Epithelial cell of prostate (primary cell): ENCODE measurements around the gene ZMAT5.

Source experiments
- DNase-seq: peaks from one replicate; pipeline ENCODE4 v3.0.0-alpha.2; 2011; ENCODE audit warnings: low read depth, low spot score
- H3K27ac ChIP-seq: fragments of 450-650 bp; 2 replicates; pipeline ENCODE4 v1.5.1; 2017; ENCODE audit warnings: mild to moderate bottlenecking

Gene ZMAT5

GRCh38 chr22:29697853-29698598 lies 68.8 kb downstream of the ZMAT5 start:
- no peak for DNase-seq
- no peak overlapping the region for H3K27ac ChIP-seq

- DNase-seq, result no peak
- H3K27ac ChIP-seq, result no peak overlapping the region
Measured at GRCh38 chr22:29695129-29695926, 71.5 kb downstream of the ZMAT5 start.

- H3K27ac ChIP-seq, result no peak overlapping the region
- DNase-seq, result no peak
Measured at GRCh38 chr22:29693671-29694070, 73.1 kb downstream of the ZMAT5 start.

GRCh38 chr22:29693161-29693560 lies 73.6 kb downstream of the ZMAT5 start:
- H3K27ac ChIP-seq, result no peak overlapping the region
- DNase-seq, result no peak

- H3K27ac ChIP-seq, result no peak overlapping the region
- DNase-seq, result no peak
Measured at GRCh38 chr22:29692327-29692640, 74.5 kb downstream of the ZMAT5 start.

GRCh38 chr22:29691636-29692326 lies 75.0 kb downstream of the ZMAT5 start:
- no peak overlapping the region for H3K27ac ChIP-seq
- DNase-seq, result no peak

GRCh38 chr22:29690476-29690875 lies 76.3 kb downstream of the ZMAT5 start:
- no peak overlapping the region for H3K27ac ChIP-seq
- no peak for DNase-seq

- DNase-seq, result no peak
- no peak overlapping the region for H3K27ac ChIP-seq
Measured at GRCh38 chr22:29689880-29690213, 77.0 kb downstream of the ZMAT5 start.

GRCh38 chr22:29689206-29689879 lies 77.5 kb downstream of the ZMAT5 start:
- no peak overlapping the region for H3K27ac ChIP-seq
- no peak for DNase-seq

- DNase-seq, result no peak
- no peak overlapping the region for H3K27ac ChIP-seq
Measured at GRCh38 chr22:29684244-29684643, 82.6 kb downstream of the ZMAT5 start.

- no peak overlapping the region for H3K27ac ChIP-seq
- DNase-seq, result no peak
Measured at GRCh38 chr22:29683536-29683935, 83.3 kb downstream of the ZMAT5 start.
